Measurements from ENCODE around the gene SUCLG2.

Gene SUCLG2

GRCh38 chr3:67325231-67325630 lies 329.2 kb downstream of the SUCLG2 start:
- CTCF ChIA-PET: no interaction called here
- no peak for TF ChIP-seq ZSCAN4 (tag by site-specific recombination; IDR thresholded peaks at IDR 0.05)
- no peak for TF ChIP-seq ZBTB10 (tag by site-specific recombination; IDR thresholded peaks at IDR 0.05)
- no peak for TF ChIP-seq ZNF501 (tag by site-specific recombination; IDR thresholded peaks at IDR 0.05)
- no peak for TF ChIP-seq ZNF792 (tag by site-specific recombination; IDR thresholded peaks at IDR 0.05)
- POLR2A ChIA-PET: no interaction called here

More at GRCh38 chr3:67325231-67325630, 329.2 kb downstream of the SUCLG2 start:
- Histone ChIP-seq H3K36me3 (ENCODE audit: control insufficient read depth in 2 of 2, insufficient read depth in 1 of 2, low read length in 2 of 2) (no peaks in the 10 kb centered on the region), H3K27ac (ENCODE audit: extremely low read depth, low read depth, low read length) (no peak overlapping the region), H3K4me3 (ENCODE audit: low read depth, low read length) (no peak overlapping the region), H3K4me1 (ENCODE audit: control insufficient read depth, insufficient read depth, low read length) (no peaks in the 10 kb centered on the region), H3K9me3 (ENCODE audit: control insufficient read depth, insufficient read depth, low read depth, low read length) (no peaks in the 10 kb centered on the region)
